A172 (cell line): ENCODE data around the gene TRIM68. TPM values are rescaled to one million over a fixed set of nuclear protein-coding genes. Genes with fewer than 3 reads are reported as not detected.

ENCODE experiments used
- DNase-seq: peaks from one replicate; pipeline ENCODE4 v3.0.0-alpha.2; 2015; ENCODE audit warnings: low spot score
- total RNA-seq: library from RNA; depleted of rRNA; stranded (reverse); fragments of >200 nt; shearing (Covaris generic); gene quantifications from 2 replicates; pipeline ENCODE4 v1.2.3, GENCODE V29; 2014; rRNA removed

TRIM68 gene, protein sequence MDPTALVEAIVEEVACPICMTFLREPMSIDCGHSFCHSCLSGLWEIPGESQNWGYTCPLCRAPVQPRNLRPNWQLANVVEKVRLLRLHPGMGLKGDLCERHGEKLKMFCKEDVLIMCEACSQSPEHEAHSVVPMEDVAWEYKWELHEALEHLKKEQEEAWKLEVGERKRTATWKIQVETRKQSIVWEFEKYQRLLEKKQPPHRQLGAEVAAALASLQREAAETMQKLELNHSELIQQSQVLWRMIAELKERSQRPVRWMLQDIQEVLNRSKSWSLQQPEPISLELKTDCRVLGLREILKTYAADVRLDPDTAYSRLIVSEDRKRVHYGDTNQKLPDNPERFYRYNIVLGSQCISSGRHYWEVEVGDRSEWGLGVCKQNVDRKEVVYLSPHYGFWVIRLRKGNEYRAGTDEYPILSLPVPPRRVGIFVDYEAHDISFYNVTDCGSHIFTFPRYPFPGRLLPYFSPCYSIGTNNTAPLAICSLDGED
- 10.3 and 10.8 TPM in 2 replicates for total RNA-seq

DNA sequence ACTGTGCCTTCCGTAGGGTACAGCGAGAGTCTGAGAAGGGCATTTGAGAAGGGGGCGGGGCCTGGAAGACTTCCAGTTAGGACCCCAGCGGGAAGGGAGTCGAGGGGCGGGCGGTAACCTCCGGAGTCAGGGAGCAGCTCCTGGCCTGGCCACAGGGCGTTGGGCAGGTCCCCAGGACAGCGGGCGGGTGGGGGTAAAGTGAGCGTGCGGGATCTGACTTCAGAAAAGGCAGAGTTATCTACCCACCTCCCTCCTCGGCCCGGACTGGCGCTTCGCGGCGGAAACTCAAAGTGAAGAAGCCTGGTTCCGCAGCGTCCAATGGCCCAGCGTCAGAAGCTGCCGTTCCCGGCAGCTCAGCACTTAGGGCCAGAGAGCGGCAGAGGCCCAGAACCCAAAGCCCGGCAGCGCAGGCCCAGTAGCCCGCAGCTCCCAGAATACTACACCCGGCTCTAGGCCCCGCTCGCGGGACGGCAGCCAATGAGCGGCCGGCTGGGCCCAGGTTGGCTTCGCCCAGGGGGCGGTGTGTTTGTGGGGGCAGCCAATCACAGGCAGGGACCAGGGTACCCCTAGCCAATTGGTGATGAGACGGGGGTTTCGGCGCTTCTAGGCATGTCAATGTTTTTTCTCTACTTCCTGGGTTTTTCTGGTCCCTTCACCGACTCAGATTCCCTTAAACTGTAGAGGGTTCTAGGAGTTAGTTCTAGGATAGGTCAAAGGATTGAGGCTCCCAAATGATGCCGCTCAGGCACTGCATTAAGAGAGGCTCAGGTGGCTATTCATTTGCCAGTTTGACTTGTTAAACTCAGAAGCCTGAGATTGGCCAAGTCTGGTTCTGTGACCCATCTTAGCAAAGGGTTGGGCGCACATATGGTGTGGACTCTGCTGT is at the start of gene TRIM68:
Gene TRIM68 (minus strand): TSS at position 451 of the 886 bp plus-strand sequence. CDS start 2,727 bp downstream, outside the sequence.
- DNase-seq, result peak; percentile 94

DNA sequence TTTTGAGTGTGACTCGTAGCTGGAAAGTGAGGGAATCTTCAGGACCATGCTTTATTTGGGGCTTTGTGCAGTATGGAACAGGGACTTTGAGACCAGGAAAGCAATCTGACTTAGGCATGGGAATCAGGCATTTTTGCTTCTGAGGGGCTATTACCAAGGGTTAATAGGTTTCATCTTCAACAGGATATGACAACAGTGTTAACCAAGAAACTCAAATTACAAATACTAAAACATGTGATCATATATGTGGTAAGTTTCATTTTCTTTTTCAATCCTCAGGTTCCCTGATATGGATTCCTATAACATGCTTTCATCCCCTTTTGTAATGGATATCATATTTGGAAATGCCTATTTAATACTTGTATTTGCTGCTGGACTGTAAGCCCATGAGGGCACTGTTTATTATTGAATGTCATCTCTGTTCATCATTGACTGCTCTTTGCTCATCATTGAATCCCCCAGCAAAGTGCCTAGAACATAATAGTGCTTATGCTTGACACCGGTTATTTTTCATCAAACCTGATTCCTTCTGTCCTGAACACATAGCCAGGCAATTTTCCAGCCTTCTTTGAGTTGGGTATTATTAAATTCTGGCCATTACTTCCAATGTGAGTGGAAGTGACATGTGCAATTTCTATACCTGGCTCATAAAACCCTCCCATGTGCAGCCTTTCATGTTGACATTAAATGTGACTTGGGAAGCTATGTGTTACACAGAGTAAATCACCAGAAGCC is 46.8 kb upstream of the TRIM68 start:
- no peak for DNase-seq

DNA sequence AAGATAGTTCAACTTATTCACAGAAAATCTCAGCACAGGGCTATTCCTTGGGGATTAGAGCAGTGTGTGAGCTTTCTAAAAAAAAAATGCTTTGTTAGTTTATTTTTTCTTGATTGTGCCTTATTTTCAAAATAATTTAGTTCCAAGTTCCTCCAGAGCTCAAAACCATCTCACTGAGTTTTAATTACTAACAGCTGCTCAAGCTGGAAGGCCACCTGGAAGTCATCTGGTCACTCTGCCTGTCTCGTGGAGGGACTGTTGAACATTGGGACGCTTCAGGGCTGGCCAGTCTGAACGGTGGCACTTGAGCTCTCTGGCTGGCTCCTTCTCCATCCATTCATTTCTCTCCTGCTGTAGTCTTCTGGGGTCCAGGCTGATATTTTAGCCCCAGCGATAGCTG is 39.7 kb upstream of the TRIM68 start:
- DNase-seq, result no peak

DNA sequence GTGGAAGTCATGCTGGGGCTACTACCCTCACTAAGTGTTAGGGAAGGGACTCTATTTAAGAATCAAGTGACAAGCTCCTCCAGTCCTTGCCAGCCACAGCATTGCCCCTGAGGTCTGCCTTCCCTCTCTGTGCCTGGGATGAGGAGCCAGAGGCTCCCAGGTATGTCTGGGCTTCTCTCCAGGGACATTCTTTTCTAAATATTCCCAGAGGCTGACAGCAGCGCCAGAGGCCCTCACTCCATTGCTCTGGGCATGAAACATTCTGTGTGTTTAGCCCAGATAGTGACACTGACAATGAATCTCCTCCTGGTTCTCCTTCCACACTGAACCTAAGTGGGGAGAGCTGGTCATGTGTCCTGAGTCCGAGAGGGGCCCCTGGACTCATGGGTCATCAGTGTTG is 37.9 kb upstream of the TRIM68 start:
- no peak for DNase-seq

DNA sequence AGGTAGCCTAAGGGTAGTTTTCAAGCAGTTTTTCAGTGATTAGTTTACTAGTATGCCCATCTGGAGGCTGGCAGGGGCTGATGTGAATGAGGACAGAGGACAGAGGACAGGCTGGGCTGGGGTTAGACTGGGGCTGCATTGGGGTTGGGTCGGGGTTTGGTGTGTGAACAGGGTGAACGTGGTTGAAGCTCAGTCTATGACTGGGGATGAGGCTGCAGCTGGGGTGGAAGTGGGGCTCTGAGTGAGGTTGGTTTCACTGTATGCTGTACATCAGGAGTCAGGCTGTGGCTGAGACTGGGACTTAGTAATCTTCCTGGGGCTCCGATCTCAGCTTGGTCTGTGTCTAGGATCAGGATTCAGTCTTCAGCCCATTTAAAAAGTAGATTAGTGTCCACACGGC is 36.2 kb upstream of the TRIM68 start:
- no peak for DNase-seq

DNA sequence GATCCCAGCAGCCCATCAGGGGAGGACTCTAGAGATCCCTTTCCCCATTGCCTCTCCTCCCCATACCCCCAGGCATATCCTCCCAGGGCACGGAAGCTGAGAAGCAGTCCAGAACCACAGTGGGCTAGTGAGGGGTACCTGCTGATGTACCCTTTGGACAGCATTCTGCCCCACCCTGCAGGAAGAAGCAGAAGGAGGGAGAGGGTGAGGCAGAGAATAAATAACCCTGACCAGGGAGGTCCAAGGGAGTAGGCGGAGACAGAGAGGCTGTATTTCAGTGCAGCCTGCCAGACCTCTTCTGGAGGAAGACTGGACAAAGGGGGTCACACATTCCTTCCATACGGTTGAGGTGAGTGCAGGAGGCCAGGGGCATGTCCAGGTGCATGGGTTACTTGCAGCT is 35.7 kb upstream of the TRIM68 start, which contains the start of gene OR51E1:
Gene OR51E1 (plus strand): TSS at position 301 of the 400 bp plus-strand sequence. CDS start 8,545 bp downstream, outside the sequence.
- no peak for DNase-seq

DNA sequence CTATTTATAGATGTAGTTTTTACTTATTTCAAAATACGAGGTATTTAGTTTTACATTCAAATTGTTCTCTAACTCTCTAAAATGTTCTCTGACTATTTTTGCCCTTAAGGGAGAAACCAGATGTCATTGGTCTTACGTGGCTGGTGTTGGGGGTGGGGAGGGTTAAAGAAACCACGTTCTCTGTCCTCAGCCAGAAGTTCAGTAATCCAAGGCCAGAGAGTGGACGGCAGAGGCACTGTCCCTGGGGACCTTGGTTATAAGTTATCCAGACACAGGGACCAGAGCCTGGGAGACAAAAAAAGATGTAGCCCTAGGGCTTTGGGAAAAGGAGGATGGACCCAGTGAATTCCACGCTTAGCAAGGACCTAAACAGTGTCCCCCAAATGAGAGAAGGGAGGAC is 35.0 kb upstream of the TRIM68 start:
- no peak for DNase-seq

DNA sequence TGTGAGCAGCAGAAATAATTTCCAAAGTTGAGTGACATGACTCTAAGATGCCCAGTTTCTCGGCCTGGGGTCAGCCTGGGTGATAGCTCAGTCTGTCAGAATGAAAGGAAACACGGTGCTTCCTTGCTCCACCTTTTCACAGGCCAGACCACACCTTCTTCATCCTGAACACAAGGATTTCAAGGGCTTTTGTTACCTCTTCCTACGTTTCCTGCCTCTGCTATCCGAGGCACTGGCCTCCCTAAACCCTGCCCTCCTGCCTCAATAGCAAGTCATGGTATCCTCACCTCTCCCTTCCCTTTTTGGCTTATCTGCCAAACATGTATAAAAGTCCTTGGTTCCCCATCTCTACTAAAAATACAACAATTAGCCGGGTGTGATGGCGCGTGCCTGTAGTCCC is 34.0 kb upstream of the TRIM68 start:
- DNase-seq, result no peak

DNA sequence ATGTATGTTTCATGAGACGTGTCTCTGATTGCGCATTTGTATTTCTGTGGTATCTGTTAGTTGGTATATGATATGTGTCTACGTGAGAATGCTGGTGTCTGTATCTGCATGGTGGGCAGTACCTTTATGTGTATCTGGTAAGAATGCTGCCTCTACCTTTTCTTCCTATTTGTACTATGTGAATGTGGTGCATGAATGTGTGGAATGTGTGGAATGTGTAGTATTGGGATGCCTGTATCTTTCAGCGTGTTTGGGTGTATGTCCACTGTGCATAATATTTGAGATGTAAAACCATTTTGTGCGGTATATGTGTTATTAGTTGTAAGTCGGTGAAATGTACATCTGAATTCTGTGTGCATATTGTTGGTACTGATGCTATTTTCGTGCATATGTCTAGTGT is 33.5 kb upstream of the TRIM68 start:
- DNase-seq, result no peak

DNA sequence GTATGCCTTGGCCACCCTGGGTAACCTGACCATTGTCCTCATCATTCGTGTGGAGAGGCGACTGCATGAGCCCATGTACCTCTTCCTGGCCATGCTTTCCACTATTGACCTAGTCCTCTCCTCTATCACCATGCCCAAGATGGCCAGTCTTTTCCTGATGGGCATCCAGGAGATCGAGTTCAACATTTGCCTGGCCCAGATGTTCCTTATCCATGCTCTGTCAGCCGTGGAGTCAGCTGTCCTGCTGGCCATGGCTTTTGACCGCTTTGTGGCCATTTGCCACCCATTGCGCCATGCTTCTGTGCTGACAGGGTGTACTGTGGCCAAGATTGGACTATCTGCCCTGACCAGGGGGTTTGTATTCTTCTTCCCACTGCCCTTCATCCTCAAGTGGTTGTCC is 31.9 kb upstream of the TRIM68 start:
- no peak for DNase-seq

DNA sequence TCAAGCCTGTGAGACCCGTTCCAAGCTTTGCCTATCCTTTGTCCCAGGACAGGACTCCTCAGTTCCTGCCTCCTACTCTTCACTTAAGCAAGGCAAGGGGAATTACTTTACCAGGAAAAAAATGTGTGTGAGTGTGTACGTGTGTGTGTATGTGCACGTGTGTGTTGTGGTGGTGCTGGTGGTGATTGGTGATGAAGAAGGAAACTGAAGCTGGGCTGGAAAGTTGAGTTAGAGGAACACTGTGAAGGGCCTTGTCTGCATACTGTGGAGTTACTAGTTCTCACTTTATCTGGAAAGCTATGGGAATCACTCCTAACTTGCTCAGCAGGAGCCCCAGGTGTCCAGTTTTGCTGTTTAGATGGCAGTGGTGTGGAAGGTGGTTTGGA is 29.6 kb upstream of the TRIM68 start:
- no peak for DNase-seq

DNA sequence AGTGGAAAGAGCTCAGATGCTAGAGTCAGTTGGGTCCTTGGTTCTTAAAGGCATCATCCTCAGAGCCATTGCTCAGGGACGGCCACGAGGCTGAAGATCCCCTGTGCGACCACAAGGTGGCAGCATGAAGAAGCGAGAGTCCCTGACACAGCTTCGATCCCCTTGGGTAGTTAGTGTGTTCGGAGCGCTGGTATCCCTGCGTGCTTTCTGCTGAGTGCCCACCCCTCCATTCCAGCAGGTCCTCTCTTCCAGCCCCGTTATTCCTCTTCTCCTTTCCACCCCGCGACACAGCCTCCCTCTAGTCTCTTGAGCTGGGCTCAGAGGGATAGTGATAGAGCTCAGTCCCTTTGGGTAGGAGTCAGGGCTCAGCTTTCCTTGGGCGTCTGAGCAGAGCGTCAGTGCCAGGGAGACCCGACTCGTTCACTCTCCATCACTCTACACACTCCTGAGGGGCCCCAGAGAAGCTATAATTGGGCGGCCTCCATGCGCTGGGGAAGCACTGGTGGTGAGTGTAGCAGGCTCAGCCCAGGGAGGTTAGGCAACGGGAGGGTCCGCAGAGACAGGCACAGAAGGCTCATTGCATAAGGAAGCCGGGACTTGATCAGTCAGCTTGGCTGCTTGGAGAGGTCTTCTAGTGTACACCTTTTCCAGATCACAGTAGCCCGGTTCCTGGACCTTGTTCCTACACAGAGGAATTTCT is 29.1 kb upstream of the TRIM68 start, which contains the start of gene OR51D1:
Gene OR51D1 (plus strand): TSS at position 516 of the 700 bp plus-strand sequence. CDS start 2,314 bp downstream, outside the sequence.
- DNase-seq, result peak; percentile 57

DNA sequence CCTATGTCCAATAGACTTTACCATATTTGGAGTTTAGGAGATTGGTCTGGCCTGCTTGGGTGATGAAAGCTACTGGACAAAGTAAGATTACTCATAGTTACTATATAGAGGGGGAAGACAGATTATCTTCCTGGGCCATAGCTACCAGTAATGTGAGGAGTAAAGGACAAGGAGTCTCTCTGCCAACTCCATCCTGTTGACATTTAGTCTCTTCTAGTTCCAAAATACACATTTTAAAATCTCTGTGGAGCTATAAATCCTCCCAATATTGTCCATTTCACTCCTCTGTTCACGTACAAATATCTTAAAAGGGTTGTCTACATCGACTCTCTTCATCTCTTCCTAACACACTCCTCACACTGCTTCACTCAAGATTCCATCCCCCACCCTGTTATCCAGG is 28.1 kb upstream of the TRIM68 start:
- DNase-seq, result no peak

DNA sequence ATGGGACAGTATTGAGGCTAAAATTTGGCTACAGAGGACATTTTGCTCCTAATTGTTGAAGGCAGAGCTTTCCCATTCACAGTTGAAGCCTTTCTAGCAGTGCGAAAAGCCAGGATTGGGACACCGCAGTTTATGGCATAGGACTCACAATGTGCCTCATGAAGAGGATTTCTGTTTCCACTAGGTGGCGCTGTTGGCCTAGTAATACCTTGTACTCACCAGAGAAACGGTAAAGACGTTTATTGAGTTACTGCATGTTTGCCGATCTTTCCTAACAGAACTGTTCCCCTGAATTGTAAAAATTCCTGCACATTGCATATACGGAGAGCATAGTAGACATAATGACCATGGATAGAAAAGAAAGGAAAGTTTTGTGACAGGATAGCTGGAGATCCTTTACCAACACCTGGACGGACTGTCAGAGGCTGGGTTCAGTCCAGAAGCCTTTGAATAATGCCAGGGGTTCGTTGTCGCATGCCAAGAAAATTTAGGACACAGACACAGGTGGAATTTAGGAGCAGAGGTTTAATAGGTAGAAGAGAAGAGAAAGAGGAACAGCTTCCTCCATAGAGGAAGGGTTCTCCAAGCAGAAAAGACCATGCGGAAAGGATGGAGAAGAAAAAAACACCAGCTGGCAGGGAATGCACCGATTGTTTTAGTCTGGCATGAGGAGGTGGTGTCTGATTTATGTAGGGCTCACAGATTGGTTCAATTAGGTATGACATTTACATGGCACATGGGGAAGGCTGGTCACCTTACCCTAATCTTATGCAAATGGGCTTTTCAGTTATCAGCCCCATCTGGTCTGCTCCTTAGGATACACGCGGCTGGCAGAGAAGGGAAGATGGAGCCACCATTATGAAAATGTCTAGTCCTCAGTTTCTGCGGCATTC is 18.4 kb upstream of the TRIM68 start:
- DNase-seq, result peak; percentile 74

DNA sequence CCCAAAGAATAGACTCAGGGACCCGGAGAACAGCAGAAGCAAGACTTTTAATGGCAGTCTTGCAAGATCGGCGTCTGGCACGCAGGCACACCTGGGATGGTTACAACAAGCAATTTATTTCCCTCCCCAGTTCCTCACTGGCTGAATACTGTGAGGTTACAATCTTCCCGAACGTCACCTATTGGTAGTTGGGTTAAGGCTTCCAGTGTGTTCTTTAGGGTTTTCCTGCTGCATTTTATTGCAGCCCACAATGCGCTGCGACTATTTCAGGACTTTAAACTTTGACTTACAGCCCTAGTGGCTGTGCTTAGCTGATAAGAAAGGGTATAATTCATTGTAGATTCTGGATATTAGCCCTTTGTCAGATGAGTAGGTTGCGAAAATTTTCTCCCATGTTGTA is 11.5 kb upstream of the TRIM68 start:
- no peak for DNase-seq

DNA sequence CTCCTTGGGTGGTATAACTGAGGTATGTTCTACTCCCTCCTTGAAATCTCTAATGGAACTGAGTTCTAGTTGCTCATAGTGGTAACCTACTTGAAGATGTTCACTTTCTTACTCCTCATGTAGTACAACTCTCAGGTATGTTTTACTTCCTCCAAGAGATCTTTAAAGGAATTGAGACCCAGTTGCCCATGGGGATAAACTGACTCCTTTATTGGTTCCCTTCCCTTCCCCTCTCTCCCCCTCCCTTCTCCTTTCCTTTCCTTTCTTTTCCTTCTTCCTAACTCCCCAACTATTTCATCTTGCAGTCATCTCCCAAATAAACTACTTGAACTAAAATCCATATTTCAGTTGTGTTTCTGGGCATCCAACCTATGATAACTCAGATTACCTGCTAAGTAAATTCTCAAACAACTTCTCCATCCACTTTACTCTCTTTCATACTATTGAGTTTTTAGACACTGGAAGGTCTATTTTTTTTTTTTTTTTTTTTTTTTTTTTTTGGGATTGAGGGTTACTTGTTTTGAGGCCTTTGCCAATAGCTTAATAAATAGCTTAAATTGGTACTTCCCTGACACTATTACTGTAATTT is 7.9 kb upstream of the TRIM68 start:
- no peak for DNase-seq

DNA sequence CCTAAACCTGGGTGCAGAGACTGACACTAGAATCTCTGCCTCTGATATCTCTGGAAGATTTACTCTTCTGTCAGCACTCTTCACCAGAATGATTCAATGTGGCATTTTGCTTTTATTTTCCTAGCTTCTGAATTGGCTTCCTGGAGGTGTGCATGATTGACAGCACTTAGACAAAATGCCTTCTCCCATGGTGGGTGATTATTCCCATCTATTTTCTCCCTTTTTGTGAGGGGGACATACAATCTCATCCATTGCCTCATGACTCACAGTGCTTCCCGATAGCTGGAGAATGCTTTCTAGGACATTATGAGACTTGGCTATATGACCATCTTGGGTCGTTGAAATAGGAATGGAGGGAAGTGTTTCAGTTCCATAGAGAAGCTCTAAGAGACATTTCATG is 4.0 kb upstream of the TRIM68 start:
- no peak for DNase-seq

DNA sequence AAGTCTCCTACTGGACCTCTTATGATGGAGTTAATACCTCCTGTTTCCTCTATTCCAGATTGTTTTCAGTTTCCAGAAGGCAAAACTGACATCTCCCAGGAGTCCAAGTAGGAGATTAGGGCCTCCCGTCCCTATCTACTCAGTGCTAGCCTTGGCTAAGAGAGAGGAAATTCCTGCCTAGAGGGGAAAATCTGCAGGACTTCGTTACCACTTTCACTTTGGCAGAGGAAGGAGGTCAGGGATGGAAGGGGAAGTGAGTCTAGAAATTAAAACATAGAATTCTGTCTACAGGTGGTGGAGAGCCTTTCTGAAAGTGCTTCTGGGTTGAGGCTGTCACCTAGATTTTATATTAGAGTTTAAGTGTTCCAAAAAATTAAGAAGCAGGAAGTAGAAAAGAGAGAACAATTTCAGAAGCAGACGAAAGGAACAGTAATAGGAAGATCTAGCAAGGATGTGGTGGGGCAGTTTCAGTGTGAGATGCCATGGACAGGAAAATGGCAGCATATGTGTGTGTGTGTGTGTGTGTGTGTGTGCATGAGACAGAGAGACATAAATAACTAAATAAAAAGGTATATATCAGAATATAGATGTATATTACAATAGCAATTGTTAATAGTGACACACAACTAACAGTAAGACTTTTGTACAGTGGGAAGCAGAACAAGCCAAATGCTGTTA is 2.4 kb upstream of the TRIM68 start:
- DNase-seq, result no peak

DNA sequence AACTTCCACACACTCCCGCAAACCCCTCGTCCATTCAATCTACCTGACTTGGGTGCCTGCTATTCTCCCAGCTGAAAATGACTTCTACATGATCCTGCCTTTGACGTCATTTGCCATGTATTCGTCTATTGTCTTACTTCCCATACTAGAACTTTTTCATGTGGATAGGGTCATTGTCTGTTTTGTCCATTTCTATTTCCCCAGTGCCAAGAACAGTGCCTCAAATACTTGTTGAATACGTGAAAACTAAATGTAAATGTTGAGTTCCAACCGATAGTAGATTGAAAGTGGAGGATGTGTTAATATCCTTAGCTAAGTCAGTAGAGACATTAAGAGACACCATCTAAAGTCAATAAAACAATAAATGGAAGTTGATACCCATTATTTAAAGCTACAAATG is 935 bp downstream of the TRIM68 start:
- no peak for DNase-seq
